NCI-H146 treated with DMSO at 0.1 percent for 48 hours (cell line): ENCODE measurements around the gene GUCA1A.
"Not testable (repeated sequence)": the region's sequence is repeated elsewhere in the genome, so short reads cannot be mapped to it uniquely, and the experiment has no call there.

Experiments
- DNase-seq: peaks from one replicate; lab custom pipeline; 2025; ENCODE audit not compliant: unreplicated experiment; lab: John Stamatoyannopoulos, UW

GUCA1A gene

DNA sequence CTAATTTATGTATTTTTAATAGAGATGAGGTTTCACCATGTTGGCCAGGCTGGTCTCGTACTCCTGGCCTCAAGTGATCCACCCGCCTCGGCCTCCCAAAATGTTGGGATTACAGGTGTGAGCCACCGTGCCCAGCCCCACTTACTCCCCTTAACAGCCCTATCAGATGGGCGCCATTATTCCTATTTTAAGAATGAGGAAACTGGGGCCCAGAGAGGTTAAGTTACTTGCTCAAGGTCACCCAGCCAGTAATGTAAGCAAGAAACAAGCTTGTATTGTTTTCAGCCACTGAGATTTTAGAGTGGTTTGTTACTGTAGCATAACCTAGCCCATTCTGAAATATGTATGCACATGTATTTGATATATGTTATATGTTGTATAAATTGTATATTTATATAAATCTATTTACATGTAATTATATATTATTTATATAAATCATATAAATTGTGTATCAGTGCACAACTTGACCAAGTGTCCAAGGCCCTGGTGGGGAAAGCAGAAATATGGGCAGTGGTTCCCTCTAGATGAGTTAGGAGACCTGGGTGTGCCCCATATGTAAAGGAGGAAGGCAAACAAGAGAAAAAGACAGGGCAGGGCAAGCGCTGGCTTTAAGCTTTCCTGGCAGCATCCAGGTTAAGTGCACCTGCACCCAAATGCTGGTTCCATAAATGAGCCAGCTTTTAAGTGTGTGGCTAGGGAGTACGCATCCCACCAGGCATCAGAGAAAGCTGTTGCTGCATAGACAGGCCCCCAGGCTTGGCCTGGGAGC, 1.2 kb upstream of the GUCA1A start:
- no peak for DNase-seq

- no peak for DNase-seq
Observed at GRCh38 chr6:42175860-42176259, 2.7 kb downstream of the GUCA1A start.

- DNase-seq = no peak
Observed at GRCh38 chr6:42176981-42177380, 3.8 kb downstream of the GUCA1A start.

GRCh38 chr6:42177514-42178364, 4.6 kb downstream of the GUCA1A start:
- no peak for DNase-seq

DNA sequence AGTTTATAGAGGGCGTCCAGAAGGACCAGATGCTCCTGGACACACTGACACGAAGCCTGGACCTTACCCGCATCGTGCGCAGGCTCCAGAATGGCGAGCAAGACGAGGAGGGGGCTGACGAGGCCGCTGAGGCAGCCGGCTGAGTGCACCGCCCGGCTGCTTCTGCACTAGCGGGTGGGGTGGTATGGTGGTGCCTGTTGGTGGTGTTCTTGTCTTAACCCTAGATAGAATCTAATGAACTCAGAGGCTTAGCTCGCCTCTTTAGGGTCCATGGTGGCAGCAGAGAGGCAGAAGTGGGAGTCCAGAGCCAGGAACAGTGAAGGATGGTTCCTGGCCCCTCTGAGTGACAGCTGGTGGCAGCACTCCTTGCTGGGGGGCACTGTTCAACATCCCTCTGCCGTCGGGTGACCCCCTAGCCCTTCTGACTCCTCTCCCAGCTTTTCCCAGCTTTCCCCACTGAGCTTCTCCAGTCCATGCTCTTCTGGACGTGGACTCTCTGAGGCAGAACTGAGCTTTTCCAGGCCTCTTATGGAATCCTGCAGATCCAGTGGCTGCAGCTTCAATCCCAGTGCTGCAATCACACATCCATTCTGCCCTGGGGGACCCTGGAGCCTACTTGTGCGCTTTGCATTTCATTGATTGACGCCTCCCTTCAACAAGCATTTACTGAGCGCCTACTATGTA, 6.2 kb downstream of the GUCA1A start:
- no peak for DNase-seq

- DNase-seq = no peak
Observed at GRCh38 chr6:42179945-42180313, 6.8 kb downstream of the GUCA1A start.

- DNase-seq = no peak
Observed at GRCh38 chr6:42182101-42182500, 8.9 kb downstream of the GUCA1A start.

DNA sequence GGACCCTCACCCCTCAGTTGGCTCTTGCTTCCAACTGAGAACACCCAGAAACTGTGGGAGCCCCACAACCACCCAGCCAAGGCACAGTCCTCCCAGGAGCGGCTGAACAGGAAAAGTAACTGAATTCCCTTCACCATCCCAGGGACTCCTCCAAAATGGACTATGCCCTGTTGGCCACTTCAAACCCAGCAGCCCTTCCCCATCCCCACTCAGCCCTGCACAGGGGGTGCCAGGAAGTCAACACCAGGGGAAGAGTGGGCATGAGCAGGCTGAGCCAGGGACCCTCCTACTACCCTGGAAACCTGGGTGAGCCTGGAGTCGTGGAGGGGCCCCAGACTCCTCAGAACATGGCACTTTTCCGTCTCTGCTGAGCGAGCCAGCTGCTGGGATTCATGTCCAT, 11.3 kb downstream of the GUCA1A start:
- DNase-seq = no peak

GRCh38 chr6:42185597-42185996, 12.4 kb downstream of the GUCA1A start:
- no peak for DNase-seq

- no peak for DNase-seq
Observed at GRCh38 chr6:42188406-42188805, 15.2 kb downstream of the GUCA1A start.

DNA sequence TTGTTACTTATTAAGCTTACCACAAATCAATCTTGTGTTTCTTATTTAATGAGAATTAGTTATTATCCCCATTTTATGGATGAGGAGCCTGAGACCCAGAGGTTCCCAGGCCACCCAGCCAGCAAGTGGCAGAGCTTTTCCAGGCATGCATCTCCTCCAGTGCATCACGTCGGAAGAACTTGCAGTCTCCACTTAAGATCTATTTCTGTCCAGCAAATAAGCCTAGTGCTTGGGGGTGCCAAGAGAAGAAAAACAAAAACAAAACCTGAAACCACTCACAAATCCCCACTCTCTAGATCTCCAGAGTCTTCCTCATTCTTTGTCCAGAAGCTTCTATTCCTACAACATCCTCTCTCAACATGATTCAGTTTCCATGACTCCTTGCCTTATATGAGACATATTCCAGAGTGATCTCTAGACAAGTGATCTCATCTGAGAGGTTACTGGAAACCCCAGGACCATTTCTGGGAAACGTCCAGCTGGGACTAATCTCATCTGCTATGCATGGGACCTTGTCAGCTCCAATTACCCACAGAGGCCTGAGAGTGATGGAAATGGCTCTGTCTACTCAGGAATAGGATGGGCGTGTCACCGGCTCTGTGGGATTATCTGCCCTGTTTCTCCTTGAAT, 17.5 kb downstream of the GUCA1A start:
- no peak for DNase-seq

GRCh38 chr6:42192385-42192784, 19.2 kb downstream of the GUCA1A start:
- not testable (repeated sequence) for DNase-seq

DNA sequence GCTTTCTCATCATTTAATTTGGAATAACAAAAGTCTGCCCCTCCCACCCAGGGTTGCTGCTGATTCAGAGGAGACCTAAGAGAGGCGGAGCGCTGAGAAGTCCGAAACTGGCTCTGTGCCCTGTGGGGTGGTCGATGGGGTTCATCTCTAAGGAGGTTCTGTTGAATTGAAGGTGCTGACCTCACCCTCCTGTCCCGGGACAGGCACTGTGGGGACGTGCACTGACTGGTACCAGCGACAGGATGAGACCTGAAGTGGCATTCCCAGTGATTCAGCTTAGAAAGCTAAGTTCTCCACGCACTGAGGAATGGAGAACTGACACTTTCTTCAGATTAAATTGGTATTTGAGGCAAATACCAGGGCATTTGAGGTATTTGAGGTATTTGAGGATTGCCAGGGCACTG, 20.3 kb downstream of the GUCA1A start:
- no peak for DNase-seq

GRCh38 chr6:42194056-42194455, 20.9 kb downstream of the GUCA1A start:
- no peak for DNase-seq

GRCh38 chr6:42195415-42195814, 22.3 kb downstream of the GUCA1A start:
- DNase-seq = no peak

GRCh38 chr6:42197555-42198362, 24.6 kb downstream of the GUCA1A start:
- DNase-seq = no peak

DNA sequence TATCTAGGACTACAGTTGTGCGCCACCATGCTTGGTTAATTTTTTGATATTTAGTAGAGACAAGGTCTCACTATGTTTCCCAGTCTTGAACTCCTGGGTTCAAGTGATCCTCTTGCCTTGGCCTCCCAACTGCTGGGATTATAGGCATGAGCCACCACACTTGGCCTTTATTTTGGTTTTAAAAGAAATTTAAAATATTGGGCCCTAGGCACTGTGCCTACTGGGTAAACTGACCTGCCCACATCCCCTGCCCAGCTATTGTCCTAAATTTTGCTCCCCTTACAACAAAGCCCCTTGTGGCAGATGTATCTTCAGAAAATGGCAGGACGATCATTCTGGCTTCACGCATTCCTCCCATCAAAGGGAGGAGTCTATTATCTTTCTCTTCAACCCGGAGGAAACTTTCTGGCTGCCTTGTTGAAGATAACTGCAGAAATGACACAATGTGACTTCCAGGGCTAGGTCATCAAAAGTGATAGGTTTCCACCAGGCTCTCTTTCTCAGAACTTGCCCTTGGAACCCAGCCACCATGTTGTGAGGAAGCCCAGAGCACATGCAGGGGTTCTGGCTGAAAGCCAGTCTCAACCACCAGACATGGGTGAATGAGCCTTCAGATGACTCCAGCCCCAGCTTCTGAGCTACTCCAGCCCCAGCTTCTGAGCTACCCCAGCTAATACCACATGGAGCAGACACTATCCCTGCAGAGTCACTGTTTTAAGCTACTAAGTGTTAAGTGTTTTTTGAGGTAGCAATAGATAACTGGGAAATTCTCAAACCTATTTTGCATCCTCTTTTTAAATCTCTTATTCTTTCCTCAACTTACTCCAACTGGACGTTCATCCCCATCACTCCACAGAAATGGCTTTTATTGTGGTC, 26.2 kb downstream of the GUCA1A start:
- DNase-seq = no peak

DNA sequence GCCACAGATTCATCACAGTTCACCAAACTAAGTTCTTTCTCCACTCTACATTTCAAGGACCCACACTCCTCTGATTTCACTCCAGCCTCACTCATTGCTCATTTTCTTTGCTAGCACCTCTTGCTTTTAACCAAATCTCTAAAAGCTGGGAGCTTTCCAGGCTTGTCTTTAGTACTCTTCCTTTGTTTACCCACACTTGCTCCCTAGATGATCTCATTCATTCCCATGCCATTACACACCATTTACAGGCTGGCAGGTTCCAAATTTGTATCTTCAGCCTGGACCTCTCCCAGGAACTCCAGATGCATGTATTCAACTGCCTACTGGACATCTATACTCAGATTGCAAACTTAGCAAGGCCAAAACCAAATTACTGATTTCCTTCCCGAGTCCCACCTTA, 26.9 kb downstream of the GUCA1A start:
- DNase-seq = no peak

- DNase-seq = no peak
Observed at GRCh38 chr6:42201382-42201781, 28.2 kb downstream of the GUCA1A start.
